Trophoblast cell (in vitro differentiated cells and primary cell): ENCODE data around the gene AFG3L2.

Source experiments
- DNase-seq, 2 donors: peaks; one replicate each; pipeline ENCODE4 v3.0.0-alpha.2; 2016
- H2AFZ ChIP-seq: 2 replicates; pipeline ENCODE4 v1.6.1; 2013; ENCODE audit warnings: low read length, moderate library complexity, mild to moderate bottlenecking; ENCODE audit not compliant: insufficient read depth, poor library complexity
- H2AK5ac ChIP-seq: 2 replicates; pipeline ENCODE4 v1.6.1; 2013; ENCODE audit warnings: mild to moderate bottlenecking, low read length
- H2BK120ac ChIP-seq: 2 replicates; pipeline ENCODE4 v1.6.1; 2013; ENCODE audit warnings: low read length, mild to moderate bottlenecking, moderate library complexity; ENCODE audit not compliant: insufficient read depth, poor library complexity
- H2BK12ac ChIP-seq: 2 replicates; pipeline ENCODE4 v1.6.1; 2013; ENCODE audit warnings: mild to moderate bottlenecking, low read length, moderate library complexity
- H2BK5ac ChIP-seq: 2 replicates; pipeline ENCODE4 v1.6.1; 2013; ENCODE audit warnings: low read length, low read depth, moderate library complexity, mild to moderate bottlenecking; ENCODE audit not compliant: poor library complexity
- H3K14ac ChIP-seq: 2 replicates; pipeline ENCODE4 v1.6.1; 2013; ENCODE audit warnings: mild to moderate bottlenecking, low read length
- H3K18ac ChIP-seq: 2 replicates; pipeline ENCODE4 v1.6.1; 2013; ENCODE audit warnings: mild to moderate bottlenecking, low read length
- H3K23ac ChIP-seq: 2 replicates; pipeline ENCODE4 v1.6.1; 2013; ENCODE audit warnings: low read length
- H3K27ac ChIP-seq: 2 replicates; pipeline ENCODE4 v1.5.1; 2013; ENCODE audit warnings: low read depth, mild to moderate bottlenecking, inconsistent platforms, low read length, moderate library complexity
- H3K27me3 ChIP-seq: 2 replicates; pipeline ENCODE4 v1.6.1; 2013; ENCODE audit warnings: inconsistent platforms, mild to moderate bottlenecking, low read length, moderate library complexity; ENCODE audit not compliant: insufficient read depth
- H3K36me3 ChIP-seq, 2 experiments: 1 replicate in 1 of 2; 2 replicates in 1 of 2; pipeline ENCODE4 v1.6.1; 2013; ENCODE audit warnings: low read length in 2 of 2, mild to moderate bottlenecking in 2 of 2, moderate library complexity in 1 of 2; ENCODE audit not compliant: insufficient read depth in 2 of 2, control insufficient read depth in 1 of 2
- H3K4ac ChIP-seq: 2 replicates; pipeline ENCODE4 v1.6.1; 2013; ENCODE audit warnings: low read depth, mild to moderate bottlenecking, low read length, moderate library complexity
- H3K4me1 ChIP-seq, 2 experiments: 1 replicate in 1 of 2; 2 replicates in 1 of 2; pipeline ENCODE4 v1.6.1; 2013; ENCODE audit warnings: low read length in 2 of 2, mild to moderate bottlenecking in 2 of 2, moderate library complexity in 1 of 2; ENCODE audit not compliant: insufficient read depth in 2 of 2, control insufficient read depth in 1 of 2
- H3K4me2 ChIP-seq: 2 replicates; pipeline ENCODE4 v1.6.1; 2013; ENCODE audit warnings: inconsistent platforms, mild to moderate bottlenecking, low read length, moderate library complexity
- H3K4me3 ChIP-seq: 2 replicates; pipeline ENCODE4 v1.5.1; 2013; ENCODE audit warnings: mild to moderate bottlenecking, low read depth, low read length, inconsistent platforms
- H3K79me1 ChIP-seq: one replicate; pipeline ENCODE4 v1.6.1; 2013; ENCODE audit warnings: low read length
- H3K79me2 ChIP-seq: 2 replicates; pipeline ENCODE4 v1.6.1; 2013; ENCODE audit warnings: low read length, mild to moderate bottlenecking; ENCODE audit not compliant: control insufficient read depth, insufficient read depth, poor library complexity
- H3K9ac ChIP-seq: 2 replicates; pipeline ENCODE4 v1.6.1; 2013; ENCODE audit warnings: mild to moderate bottlenecking, low read length
- H3K9me3 ChIP-seq: 2 replicates; pipeline ENCODE4 v1.6.1; 2013; ENCODE audit warnings: low read depth, mild to moderate bottlenecking, control low read depth, inconsistent platforms, low read length; ENCODE audit not compliant: insufficient read depth
- H4K12ac ChIP-seq: 2 replicates; pipeline ENCODE4 v1.6.1; 2013; ENCODE audit warnings: low read depth, mild to moderate bottlenecking, low read length, moderate library complexity
- H4K8ac ChIP-seq: 2 replicates; pipeline ENCODE4 v1.6.1; 2013; ENCODE audit warnings: low read depth, mild to moderate bottlenecking, low read length, moderate library complexity
- H4K91ac ChIP-seq: one replicate; pipeline ENCODE4 v1.6.1; 2013; ENCODE audit warnings: low read depth, mild to moderate bottlenecking, low read length, moderate library complexity
- WGBS: extraction: QIAGEN DNeasy Blood & Tissue Kit; methylation state at CpG from one replicate; pipeline ENCODE4 v1.1.7; 2013; ENCODE audit warnings: missing lambda C conversion rate; ENCODE audit not compliant: insufficient read length, insufficient coverage; ENCODE audit errors: extremely low coverage; 5-methylcytosine and 5-hydroxymethylcytosine counted together

The AFG3L2 gene

DNA sequence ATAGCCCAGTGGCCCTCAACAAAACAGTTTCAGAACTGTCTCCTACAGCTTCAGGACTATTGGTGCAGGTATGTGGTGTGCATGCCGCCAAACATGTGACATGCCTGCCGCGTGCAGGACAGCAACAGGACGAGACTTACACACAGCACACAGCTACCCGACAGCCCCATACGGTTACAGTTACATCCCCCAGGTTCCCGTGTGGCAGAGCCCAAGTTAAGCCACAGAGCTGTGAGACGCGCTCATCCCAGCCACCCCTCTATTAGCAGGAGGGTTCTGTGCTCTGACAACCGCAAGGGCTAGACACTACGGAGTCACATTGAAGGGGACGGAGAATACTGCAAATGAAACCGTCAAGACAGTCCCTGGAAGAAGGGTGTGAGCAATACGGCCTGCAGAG lies 85.3 kb downstream of the AFG3L2 start:
- Histone ChIP-seq H3K23ac (no peak overlapping the region), H3K14ac (no peak overlapping the region), H2AK5ac (no peak overlapping the region), H4K12ac (no peak overlapping the region), H3K18ac (no peak overlapping the region), H3K27ac (no peak overlapping the region), H3K4me3 (no peak overlapping the region), H2BK120ac (no peak overlapping the region), H3K9ac (no peak overlapping the region), H2BK12ac (no peak overlapping the region), H3K9me3 (no peaks in the 10 kb centered on the region), H2BK5ac (no peak overlapping the region), H4K91ac (no peak overlapping the region), H3K79me1 (peaks cover 9% of the 10 kb centered on the region), H3K4me2 (no peak overlapping the region), H2AFZ (no peak overlapping the region), H3K4me1 (peaks cover 6 to 21% of the 10 kb centered on the region in 2 experiments), H4K8ac (no peak overlapping the region), H3K27me3 (no peaks in the 10 kb centered on the region), H3K79me2 (no peaks in the 10 kb centered on the region), H3K36me3 (no peaks in the 10 kb centered on the region), H3K4ac (no peak overlapping the region)
- no CpG with 5 or more reads among the region's 14 CpGs for WGBS
- DNase-seq = no peak

- Histone ChIP-seq H2BK12ac (no peak overlapping the region), H3K9ac (no peak overlapping the region), H3K4me2 (no peak overlapping the region), H3K79me2 (no peaks in the 10 kb centered on the region), H3K4ac (no peak overlapping the region), H3K4me1 (peaks cover 6 to 21% of the 10 kb centered on the region in 2 experiments), H3K9me3 (no peaks in the 10 kb centered on the region), H3K36me3 (no peaks in the 10 kb centered on the region), H4K91ac (no peak overlapping the region), H2AFZ (no peak overlapping the region), H3K18ac (no peak overlapping the region), H3K79me1 (peaks cover 9% of the 10 kb centered on the region), H3K14ac (no peak overlapping the region), H3K27me3 (no peaks in the 10 kb centered on the region), H4K12ac (no peak overlapping the region), H2AK5ac (no peak overlapping the region), H3K27ac (no peak overlapping the region), H4K8ac (no peak overlapping the region), H3K23ac (no peak overlapping the region), H2BK5ac (no peak overlapping the region), H3K4me3 (no peak overlapping the region), H2BK120ac (no peak overlapping the region)
- WGBS = no CpG with 5 or more reads among the region's 6 CpGs
- no peak for DNase-seq
Observed at GRCh38 chr18:12291161-12291560, 85.9 kb downstream of the AFG3L2 start.

GRCh38 chr18:12290086-12290485 lies 86.9 kb downstream of the AFG3L2 start:
- Histone ChIP-seq H2AK5ac (no peak overlapping the region), H3K18ac (no peak overlapping the region), H3K23ac (no peak overlapping the region), H3K27me3 (no peaks in the 10 kb centered on the region), H3K4me1 (peaks cover 6 to 21% of the 10 kb centered on the region in 2 experiments), H4K91ac (no peak overlapping the region), H3K14ac (no peak overlapping the region), H3K36me3 (no peaks in the 10 kb centered on the region), H2BK5ac (no peak overlapping the region), H3K79me2 (no peaks in the 10 kb centered on the region), H3K79me1 (peaks cover 9% of the 10 kb centered on the region), H4K8ac (no peak overlapping the region), H3K4me3 (no peak overlapping the region), H2AFZ (no peak overlapping the region), H3K9me3 (no peaks in the 10 kb centered on the region), H3K9ac (no peak overlapping the region), H2BK120ac (no peak overlapping the region), H4K12ac (no peak overlapping the region), H3K4ac (no peak overlapping the region), H2BK12ac (no peak overlapping the region), H3K4me2 (no peak overlapping the region), H3K27ac (no peak overlapping the region)
- DNase-seq = no peak
- no CpG with 5 or more reads among the region's 2 CpGs for WGBS

DNA sequence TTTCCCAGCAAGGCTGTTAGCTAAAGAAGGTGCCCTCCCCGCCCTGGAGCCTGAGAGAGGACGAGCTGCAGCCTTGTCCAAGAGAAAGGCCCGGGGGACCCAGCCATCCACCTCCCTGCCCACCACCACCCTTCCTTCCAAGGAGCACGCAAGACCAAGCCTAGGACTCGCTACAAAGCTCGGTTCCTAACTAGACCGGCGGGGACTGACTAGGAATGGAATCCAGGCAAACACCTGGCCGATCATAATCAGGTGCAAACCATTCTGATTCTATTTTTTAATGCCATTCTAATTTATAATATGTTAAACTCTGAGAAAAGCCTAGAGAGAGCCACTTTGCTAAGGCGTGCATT lies 88.6 kb downstream of the AFG3L2 start:
- Histone ChIP-seq H2BK120ac (no peak overlapping the region), H3K4me2 (peak overlapping the region; percentile 71), H3K79me1 (peaks cover 9% of the 10 kb centered on the region), H3K4me1 (peaks cover 7 to 26% of the 10 kb centered on the region in 2 experiments), H3K9me3 (no peaks in the 10 kb centered on the region), H2BK12ac (no peak overlapping the region), H4K91ac (no peak overlapping the region), H2AFZ (no peak overlapping the region), H3K79me2 (no peaks in the 10 kb centered on the region), H3K4ac (no peak overlapping the region), H4K8ac (no peak overlapping the region), H3K18ac (no peak overlapping the region), H3K36me3 (no peaks in the 10 kb centered on the region), H3K27ac (peak overlapping the region; percentile 52), H4K12ac (no peak overlapping the region), H2BK5ac (no peak overlapping the region), H2AK5ac (no peak overlapping the region), H3K9ac (no peak overlapping the region), H3K14ac (no peak overlapping the region), H3K4me3 (no peak overlapping the region), H3K27me3 (no peaks in the 10 kb centered on the region), H3K23ac (no peak overlapping the region)
- WGBS = no CpG with 5 or more reads among the region's 10 CpGs
- DNase-seq = peak in 1 of 2 donors; percentile 55
